SK-N-MC (cell line): Measurements from ENCODE around the gene SRGN.

Experiments used
- EZH2 ChIP-seq: fragments of 200-600 bp; sonication (generic); IDR thresholded peaks from one replicate; pipeline ENCODE4 v1.6.1; 2017; ENCODE audit warnings: antibody characterized with exemption
- POLR2AphosphoS5 ChIP-seq: IDR thresholded peaks from 2 replicates; pipeline ENCODE4 v1.6.1; 2012; ENCODE audit warnings: mild to moderate bottlenecking, low read depth, low read length, borderline replicate concordance

DNA sequence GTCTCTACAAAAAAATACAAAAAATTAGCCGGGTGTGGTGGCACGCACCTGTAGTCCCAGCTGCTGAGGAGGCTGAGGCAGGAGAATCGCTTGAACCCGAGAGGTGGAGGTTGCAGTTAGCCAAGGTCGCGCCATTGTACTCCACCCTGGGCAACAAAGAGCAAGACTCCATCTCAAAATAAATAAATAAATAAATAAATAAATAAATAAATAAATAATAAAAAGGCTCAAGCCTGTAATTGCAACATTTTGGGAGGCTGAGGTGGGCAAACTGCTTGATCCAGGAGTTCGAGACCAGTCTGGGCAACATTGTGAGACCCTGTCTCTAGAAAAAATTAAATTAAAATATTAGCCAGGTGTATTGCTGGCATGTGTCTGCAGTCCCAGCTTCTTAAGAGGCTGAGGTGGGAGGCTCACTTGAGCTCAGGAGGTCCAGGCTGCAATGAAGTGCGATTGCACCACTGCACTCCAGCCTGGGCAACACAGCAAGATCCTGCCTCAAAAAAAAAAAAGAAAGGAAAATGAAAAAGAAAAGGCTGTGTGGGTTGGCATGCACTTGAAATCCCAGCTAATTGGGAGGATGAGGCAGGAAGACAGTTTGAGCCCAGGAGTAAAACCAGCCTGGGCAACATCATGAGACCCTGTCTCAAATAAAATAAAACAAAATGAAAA lies 27.6 kb upstream of the SRGN start:
- TF ChIP-seq EZH2 (no peak), POLR2AphosphoS5 (no peak)
